Stimulated activated CD8-positive, alpha-beta memory T cell treated with anti-CD3 and anti-CD28 coated beads, Interleukin-2, amount 100 ng/mL, for 48 hours (primary cell): ENCODE measurements around the gene CBFA2T3.
"Not testable (repeated sequence)": the region's sequence is repeated elsewhere in the genome, so short reads cannot be mapped to it uniquely, and the experiment has no call there.

Experiments used
- DNase-seq, 2 donors: peaks; one replicate each; pipeline ENCODE4 v3.0.0-alpha.2; 2020; ENCODE audit warnings: low read depth in 2 of 2

Gene CBFA2T3

DNA sequence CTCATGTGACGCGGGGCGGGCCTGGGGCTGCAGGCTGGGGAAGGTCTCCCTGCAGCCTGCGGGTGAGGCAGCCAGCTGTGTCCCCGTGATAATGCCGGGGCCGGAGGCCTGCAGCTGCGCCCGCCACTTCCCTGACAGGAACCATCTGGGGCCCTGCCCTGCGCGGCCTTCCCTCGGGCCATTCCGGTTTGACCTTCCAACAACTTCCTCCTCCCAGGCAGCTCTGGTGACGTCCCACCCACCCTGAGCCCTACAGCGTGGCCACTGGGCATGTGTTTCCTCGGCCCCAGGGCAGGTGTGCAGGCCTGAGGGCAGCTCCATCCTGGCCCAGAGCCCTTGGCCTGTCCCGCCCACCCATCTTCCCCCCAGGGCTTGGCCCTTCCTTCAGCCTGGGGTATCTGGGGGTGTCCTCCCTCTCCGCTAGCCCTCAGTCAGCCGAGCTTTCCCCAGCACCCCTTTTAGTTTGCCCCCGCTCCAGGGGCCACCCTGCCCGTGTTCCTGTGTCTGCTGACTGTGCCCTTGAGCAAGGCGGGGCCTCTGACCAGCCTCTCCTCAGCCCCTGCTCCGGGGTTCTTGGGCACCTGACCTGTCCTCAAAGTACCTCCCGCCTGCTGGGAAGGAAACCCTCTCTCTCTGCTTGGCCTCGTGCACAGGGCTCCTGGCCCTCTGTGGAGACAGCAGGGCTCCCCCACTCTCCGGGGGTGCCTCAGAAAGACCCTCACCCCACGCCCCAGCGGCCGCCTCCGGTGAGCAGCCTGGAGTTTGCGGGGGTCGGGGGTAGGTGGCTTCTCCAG is at the start of gene CBFA2T3:
Gene CBFA2T3 (minus strand): TSS at position 190 of the 794 bp plus-strand sequence. CDS start 400 bp downstream, outside the sequence.
- DNase-seq = no peak

DNA sequence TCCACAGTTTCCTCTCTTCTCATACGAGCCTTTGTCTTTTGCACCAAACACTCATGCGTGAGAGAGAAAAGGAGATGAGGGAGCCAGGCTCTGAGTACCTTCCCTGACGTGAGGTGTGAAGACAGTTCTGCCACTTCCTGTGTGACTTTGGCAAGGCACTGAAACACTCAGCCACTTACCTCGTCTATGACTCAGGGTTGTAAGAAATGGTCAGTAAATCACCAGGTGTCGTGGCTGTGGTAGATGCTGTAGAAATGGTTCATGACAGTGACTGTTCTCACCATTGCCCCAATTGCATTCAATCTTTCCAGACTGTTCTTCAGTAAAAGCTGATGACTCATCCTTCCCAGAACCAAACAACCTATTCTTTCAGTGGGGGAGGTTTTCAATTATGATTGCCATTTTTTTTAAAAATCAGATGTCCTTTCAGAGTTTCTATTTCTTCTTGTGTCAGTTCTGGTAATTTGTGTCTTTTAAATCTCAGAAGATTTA is 49.2 kb upstream of the CBFA2T3 start:
- DNase-seq = peak; percentile 28 to 37

DNA sequence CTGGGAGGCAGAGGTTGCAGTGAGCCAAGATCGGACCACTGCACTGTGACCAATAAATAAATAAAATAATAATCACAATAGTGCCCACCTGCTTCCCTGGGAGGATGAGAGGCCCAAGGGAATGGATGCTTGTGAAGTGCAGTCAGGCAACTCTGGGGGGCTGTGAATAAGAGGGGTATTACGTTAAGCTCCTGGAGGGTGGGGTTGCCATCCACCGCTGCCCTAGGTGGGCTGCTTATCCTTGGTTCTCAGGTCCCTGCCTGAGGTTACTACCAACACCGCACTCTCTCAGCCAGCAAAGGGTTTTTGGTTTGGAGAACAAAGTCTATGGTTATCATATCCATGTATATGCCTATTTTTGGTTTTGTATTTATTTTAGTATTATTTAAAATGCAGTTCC is 48.6 kb upstream of the CBFA2T3 start:
- DNase-seq = no peak

DNA sequence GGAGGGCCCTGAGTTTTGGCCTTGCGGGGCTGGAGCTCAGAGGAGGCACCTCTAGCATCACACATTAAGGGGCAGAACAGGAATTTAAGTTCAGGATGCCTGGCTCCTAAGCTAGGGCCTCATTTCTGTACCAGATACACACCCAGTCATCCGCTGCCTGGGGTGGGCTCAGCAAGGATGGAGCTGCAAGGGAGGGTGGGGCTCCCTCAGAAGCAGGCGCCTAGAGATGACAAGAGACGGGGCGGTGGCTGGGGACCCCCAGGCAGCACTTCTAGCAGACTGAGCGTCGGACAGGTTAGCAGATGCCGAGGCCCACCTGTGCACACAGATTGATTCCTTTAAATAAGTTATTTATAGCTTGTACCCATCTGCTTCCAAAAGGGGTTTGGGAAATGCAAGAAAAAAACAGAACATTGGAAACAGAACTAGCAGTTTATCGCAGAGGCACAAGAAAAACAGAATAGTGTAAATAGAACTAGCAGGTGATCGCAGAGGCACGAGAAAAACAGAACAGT is 47.6 kb upstream of the CBFA2T3 start:
- no peak for DNase-seq

DNA sequence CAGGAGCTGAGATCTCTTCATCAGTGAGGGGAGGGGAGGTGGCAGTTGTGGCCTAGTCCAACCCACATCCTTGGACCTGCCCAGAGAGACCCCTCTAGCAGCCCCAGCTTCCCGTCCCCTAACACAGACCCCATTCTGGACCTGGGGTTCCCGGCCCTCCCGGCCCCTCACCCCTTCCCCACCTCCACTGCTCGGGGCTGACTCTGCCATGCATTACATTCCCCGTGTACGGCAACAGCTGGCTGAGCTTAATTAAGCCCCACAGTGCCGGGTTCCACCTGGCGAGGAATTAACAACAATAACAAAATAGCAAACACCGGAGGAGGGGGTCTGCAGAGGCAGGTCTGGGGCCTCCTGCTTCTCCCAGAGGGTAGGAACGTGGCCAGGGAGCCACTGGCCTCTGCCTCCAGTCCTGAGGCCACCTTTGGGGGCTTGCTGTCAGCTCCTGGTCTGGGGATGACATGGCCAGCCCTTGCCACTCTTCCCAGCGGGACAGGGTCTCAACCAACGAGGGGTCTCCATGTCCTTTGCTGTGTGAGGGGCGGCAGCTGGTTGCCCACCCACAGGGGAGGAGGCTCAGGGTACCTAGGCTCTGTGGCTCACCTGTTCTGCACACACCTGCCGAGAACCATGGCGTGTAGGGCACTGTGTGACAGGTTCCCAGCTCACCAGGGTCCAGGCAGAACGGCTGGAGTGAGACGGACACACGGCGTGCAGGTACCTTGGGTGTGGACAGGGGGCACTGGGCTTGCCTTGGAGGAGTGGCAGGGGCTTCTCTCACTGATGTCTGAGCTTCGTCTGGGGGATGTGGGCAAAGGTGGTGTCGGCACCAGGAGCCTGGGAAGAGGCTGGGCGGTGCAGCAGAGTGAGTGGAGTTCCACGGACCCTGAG is 46.9 kb upstream of the CBFA2T3 start:
- DNase-seq = no peak

DNA sequence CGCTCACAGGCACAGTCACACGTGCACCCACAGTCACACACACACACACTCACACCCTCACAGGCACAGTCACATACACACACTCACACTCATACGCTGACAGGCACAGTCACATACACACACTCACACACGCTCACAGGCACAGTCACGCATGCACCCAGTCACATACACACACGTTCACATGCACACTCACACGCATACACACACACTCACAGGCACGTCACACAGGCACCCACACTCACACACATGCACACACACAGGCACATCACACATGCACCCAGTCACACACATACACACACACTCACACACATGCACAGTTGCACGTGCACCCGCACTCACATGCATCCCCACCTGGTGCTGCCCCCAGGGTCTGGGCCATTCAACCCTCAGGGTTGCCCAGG is 46.1 kb upstream of the CBFA2T3 start:
- DNase-seq = no peak

DNA sequence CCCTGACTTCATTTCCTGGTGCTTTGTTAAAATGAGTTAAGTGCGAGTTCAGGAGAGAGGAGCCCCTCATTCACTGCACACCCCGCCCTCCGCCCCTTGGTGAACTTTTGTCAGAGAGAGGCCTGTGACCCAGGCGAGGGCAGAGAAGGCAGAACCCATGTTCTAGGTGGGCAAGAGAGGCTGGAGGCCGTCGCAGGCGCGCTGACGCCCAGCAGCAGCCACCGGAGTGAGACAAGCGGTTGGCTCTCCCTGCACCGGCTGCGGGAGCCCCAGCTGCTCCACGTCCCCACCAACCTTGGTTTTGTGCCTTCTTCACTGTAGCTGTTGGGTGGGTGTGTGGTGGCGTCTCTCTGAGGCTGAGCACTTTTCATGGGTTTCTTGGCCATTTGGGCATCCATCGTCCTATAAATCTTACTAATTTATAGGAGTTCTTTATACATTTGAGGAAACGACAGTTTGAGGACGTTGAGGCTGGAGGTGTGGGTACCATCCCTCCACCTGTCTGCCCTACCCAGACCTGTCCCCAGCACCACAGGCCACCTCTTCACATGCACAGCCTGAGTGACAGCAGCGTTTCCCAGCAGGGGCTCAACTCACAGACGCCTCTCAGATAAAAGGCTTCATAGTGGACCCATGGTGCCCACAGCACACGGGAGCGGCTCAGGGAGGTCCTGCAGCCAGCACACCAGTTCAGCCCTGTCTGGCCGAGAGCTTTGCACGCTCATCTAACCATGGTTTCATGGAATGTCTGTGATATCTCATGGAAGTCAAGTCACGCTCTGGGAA is 45.2 kb upstream of the CBFA2T3 start:
- DNase-seq = no peak

DNA sequence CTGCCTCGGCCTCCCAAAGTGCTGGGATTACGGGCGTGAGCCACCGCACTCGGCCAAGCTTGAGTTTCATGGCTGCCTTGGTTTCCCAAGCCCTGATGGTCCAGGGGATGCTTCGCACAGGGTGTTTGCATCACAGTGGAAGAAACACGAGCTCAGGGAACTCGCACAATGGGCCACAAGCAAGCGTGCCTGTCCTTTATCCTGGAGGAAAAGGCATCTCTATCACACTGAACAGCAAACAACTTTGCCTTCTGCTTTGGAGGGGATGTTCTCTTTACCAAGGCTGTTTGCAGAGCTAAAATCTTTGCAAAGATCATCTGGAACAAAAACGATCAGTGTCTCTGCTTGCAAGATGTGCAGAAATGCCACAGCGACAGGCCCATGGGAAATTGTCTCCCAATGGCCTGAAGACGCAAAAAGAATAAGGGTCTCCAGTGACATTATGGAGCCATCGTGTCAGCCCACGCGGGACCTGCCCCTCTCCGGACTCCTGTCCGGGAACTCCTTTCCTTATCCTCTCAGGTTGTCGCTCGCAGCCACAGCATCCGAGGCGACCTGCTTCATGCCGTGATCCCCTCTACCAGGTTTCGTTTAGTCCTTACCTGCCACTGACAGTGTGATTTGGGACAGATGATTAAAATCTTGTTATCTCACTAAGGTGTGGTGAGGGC is 44.1 kb upstream of the CBFA2T3 start:
- no peak for DNase-seq

DNA sequence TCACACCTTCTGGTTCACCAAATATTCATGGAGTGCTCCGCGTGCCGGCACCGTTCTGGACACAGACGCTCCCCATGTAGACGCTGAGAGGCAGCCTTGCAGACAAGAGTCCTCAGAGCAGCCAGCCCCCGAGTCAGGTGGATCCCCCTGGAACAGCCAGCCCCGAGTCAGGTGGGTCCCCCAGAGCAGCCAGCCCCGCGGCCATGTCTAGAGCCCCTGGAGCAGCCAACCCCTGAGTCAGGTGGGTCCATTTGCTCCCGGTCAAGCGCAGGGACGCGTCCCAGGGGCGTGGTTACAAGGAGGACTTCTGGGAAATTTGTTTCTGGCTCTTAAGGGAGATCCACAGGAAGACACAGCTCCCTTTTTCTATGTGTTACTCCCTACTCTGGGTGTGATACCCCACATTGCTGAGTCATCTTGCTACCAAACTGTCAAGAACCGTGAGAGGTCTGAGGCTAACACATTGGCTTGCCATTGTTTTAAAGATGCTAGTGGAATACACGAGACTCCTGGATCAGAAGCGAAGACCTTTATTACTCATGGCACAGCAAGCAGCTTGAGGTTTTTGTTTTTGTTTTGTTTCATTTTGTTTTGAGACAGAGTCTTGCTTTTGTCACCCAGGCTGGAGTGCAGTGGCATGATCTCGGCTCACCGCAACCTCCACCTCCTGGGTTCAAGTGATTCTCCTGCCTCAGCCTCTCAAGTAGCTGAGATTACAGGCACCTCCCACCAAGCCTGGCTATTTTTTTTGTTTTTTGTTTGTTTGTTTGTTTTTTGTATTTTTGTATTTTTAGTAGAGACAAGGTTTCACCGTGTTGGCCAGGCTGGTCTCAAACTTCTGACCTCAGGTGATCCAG is 43.3 kb upstream of the CBFA2T3 start:
- no peak for DNase-seq

DNA sequence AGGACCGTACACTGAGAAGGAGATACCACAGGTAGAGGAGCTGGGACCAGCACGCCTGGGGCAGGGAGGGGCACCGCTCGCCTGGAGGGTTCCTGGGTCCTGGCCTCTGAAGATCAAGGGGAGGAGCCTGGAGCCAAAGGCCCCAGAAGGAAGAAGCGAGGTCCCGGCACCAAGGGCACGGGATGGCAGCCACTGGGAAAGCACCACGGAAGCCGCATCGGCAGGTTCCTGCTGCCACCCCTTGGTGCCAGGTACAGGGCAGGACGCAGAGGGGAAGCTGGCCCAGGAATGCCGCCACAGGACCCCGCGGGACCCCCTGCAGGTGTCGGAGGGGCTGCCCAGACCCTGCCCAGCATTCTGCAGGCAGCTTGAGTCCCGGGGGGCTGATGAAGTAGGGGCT is 42.5 kb upstream of the CBFA2T3 start:
- DNase-seq = no peak

DNA sequence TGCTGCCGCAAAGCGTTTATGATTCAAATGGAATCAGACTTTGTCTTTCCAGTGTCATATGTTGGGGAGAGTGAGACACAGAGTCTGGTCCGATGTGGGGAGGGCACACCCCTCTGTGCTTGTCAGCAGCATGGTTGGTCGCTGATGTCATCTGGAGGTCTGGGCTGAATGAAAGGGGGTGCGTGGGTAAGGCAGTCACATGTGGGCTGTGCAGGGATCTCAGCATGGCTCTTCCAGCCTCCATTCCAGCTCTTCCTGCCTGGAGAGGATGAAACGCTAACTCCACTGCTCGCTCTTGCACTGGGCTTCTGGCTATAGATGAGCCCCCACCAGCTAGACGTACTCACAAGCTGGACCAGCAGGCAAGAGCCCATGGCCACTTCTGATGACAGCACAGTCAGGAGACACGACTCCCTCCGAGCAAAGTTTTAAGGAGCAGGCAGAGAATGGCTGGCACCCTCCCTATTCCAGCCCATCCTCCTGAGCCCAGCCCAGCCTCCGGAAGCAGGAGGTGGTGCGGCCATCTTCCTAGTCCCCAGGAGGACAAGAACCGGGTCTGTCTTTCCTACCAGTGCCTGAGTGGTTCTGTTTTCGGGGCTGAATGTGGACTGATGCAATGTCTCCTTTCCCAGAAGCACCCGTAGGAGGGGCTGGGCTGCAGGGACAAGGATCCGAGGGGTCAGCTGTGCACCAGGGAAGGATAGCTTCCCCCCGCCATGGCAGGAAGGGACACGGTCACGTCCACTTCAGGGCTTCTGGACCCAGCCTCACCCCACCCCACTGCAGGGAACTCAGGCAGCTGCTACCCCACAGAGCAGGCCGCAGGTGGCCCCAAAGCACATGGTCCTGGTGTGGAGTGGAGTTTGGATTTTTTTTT is 41.5 kb upstream of the CBFA2T3 start:
- no peak for DNase-seq

DNA sequence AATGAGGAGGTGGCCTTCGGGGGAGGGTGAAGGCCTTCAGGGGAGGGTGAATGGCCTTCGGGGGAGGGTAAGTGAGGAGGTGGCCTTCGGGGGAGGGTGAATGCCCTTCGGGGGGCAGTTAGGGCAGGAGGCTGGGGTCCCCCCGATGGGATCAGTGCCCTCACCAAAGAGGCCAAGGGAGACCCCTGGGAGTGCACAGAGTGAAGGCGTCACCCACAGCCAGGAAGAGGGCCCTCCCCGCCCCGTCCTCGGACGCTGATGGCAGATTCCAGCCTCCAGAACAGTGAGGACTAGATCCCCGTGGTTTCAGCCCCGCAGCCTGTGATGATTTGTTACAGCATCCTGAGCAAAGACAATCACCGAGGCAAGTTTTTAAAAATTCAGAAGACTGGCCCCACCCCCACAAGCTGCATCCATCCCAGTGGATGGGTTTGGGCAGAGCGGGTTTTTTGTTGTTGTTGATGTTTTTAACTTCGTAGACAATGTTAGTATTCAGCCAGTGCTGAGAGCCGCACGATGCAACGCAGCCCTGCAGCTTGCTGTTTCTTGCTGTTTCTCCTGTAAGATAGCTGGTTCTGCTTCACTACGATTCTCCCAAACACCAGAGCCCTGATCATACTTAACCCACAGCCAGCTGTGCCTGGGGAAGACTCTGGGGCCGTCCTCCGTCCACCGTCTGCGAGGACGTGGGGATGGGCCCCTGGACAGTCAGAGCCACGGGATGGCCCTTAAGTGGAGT is 40.7 kb upstream of the CBFA2T3 start:
- no peak for DNase-seq

DNA sequence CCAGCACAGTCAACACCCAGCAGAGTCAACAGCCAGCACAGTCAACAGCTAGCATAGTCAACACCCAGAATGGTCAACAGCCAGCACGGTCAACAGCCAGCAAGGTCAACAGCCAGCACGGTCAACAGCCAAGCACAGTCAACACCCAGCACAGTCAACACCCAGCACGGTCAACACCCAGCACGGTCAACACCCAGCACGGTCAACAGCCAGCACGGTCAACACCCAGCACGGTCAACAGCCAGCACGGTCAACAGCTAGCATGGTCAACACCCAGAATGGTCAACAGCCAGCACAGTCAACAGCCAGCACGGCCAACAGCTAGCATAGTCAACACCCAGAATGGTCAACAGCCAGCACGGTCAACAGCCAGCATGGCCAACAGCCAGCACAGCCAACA is 39.6 kb upstream of the CBFA2T3 start:
- DNase-seq = not testable (repeated sequence)

DNA sequence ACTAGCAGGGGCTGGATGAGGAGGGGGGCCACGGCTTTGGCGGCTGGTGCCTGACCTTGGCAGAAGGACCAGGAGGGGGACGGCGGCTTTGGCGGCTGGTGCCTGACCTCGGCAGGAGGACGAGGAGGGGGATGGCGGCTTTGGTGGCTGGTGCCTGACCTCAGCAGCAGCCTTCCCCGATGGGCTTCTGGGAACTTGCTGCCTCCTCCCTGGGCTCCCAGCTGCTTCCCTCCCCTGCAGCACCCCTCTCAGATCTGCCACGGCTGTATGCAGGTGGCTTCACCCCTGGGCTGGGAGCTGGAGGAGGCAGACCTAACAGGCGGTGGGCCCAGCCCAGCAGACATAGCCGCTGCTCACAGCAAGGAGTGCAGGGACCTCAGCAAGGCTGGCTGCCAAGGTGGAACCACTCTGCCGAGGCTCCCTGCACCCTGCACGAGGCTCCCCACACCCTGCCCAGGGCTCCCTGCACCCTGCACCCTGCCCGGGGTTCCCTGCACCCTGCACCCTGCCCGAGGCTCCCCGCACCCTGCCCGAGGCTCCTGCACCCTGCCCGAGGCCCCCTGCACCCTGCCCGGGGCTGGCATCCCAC is 38.4 kb upstream of the CBFA2T3 start:
- DNase-seq = no peak

DNA sequence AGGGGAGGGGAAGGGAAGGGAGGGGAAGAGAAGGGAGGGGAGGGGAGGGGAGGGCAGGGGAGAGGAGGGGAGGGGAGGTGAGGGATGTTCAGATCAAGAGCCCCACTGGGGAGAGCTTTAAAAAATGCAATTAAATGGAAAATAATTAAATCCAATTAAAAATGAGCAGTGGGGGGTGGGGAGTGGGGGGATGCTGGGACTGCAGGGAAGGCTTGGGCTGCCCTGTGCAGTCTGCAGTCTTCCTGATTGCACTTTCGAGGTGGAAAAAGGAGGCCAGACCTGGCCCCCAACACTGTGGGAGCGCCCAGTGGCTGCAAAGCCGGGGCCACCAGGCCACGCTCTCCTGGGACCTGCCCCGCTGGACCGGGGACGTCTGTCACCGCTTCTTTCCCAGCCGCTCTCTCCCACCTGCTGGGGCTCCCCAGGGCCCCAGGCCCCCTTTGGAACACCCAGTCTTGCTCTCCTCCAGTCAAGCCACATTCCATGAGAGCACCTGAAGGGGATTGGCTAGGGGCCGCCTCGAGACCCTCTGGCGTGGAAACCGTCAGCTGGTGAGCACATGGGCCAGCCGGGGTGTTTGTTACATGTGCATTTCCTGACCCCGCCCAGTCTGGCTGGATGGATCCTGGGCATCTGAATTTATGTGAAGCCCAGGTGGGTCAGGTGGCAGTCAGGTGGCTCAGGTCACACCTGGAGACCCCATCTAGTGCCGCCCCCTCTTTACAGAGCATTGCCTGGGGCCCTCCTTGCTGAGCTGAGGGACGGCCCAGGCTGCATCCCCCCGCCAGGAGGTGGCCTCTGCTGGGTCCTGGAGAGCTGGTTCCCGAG is 37.6 kb upstream of the CBFA2T3 start:
- no peak for DNase-seq

DNA sequence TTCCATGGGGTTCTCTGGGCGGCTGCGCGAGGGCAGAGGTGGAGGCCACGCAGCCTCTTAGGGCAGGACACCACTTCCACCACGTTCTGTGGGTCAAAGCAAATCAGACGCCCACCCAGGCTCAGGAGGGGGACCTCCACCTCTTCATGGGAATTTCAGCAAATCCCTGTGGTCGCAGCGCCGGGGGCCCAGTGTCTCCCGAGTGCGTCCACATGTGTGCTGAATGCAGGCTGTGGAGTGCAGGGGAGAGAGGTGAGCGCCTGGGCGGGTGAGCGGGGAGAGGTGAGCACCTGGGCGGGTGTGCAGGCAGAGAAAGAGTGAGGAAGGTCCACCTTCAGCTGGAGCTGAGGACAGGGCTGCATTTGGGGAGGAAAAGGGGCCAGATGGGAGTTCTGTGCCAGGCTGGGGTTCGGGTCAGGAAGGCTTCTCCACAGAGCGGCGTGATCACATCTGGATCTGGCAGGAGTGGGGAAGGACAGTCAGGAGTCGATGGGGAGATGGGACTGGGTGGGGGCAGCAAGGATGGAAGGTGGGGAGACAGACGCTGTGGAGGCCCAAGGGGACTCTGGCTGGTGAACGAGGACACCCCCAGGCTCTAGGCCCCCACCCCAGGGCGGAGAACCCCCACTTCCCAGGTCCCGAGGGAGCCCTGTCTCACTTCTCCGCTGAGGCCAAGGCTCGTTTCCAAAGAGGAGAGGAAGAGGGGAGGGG is 36.8 kb upstream of the CBFA2T3 start:
- DNase-seq = no peak

DNA sequence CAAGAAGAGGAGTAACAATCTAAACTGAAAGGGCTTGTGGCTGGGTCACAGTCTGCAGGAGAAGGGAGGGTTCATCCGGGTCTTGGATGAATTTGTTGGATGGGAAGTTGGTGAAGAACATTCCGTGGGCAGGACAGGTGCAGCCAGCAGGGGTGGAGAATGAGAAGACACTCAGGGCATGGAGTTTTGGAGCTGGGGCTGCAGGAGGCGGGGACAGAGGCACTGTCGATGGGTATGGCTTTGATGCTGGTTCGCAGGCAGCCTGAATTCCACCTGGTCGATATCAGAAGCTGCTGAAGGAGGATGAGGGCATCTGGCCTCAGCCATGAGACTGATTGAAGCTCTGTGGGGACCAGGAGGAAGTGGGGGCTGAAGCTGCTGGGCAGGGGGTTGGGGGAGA is 36.1 kb upstream of the CBFA2T3 start:
- DNase-seq = no peak
